GM18873 (cell line): ENCODE data around the gene PAPSS2.

Source experiments
- ATAC-seq: cut with Tn5 transposase; IDR thresholded peaks from one replicate; pipeline ENCODE4 v1.9.1; 2021; ENCODE audit warnings: mild to moderate bottlenecking, moderate library complexity, moderate number of reproducible peaks; ENCODE audit not compliant: unreplicated experiment, low FRiP score

PAPSS2 gene

GRCh38 chr10:87668324-87669074 lies 8.8 kb downstream of the PAPSS2 start:
- no peak for ATAC-seq

- no peak for ATAC-seq
Observed at GRCh38 chr10:87669752-87670151, 10.1 kb downstream of the PAPSS2 start.

GRCh38 chr10:87670586-87670985 lies 10.9 kb downstream of the PAPSS2 start:
- no peak for ATAC-seq

GRCh38 chr10:87671139-87671815 lies 11.6 kb downstream of the PAPSS2 start:
- no peak for ATAC-seq

GRCh38 chr10:87672551-87672950 lies 12.9 kb downstream of the PAPSS2 start:
- ATAC-seq: no peak

- ATAC-seq: no peak
Observed at GRCh38 chr10:87674943-87675342, 15.3 kb downstream of the PAPSS2 start.

- no peak for ATAC-seq
Observed at GRCh38 chr10:87675396-87676376, 16.0 kb downstream of the PAPSS2 start.

- ATAC-seq: no peak
Observed at GRCh38 chr10:87677595-87677994, 17.9 kb downstream of the PAPSS2 start.

GRCh38 chr10:87678302-87678701 lies 18.6 kb downstream of the PAPSS2 start:
- ATAC-seq: no peak

GRCh38 chr10:87683356-87683755 lies 23.7 kb downstream of the PAPSS2 start:
- no peak for ATAC-seq

- no peak for ATAC-seq
Observed at GRCh38 chr10:87684001-87684638, 24.4 kb downstream of the PAPSS2 start.

GRCh38 chr10:87685832-87686574 lies 26.3 kb downstream of the PAPSS2 start:
- no peak for ATAC-seq

GRCh38 chr10:87691506-87692070 lies 31.9 kb downstream of the PAPSS2 start:
- ATAC-seq: no peak

GRCh38 chr10:87692956-87693484 lies 33.3 kb downstream of the PAPSS2 start:
- ATAC-seq: no peak

GRCh38 chr10:87694011-87694794 lies 34.5 kb downstream of the PAPSS2 start:
- ATAC-seq: no peak

GRCh38 chr10:87695074-87695473 lies 35.4 kb downstream of the PAPSS2 start:
- ATAC-seq: no peak

GRCh38 chr10:87696922-87697745 lies 37.5 kb downstream of the PAPSS2 start:
- ATAC-seq: no peak
